GM18505 (cell line): ENCODE results near the gene SRCAP.

ENCODE experiments used
- ATAC-seq: cut with Tn5 transposase; IDR thresholded peaks from one replicate; pipeline ENCODE4 v1.9.1; 2021; ENCODE audit not compliant: unreplicated experiment
- POLR2A ChIP-seq: IDR thresholded peaks from 4 replicates; pipeline ENCODE4 v1.6.1; 2011; ENCODE audit warnings: borderline replicate concordance; ENCODE audit not compliant: insufficient read depth, insufficient read length; ENCODE audit errors: extremely low read depth

SRCAP gene

GRCh38 chr16:30780021-30780420, 81.0 kb downstream of the SRCAP start:
- no peak for ATAC-seq
- TF ChIP-seq POLR2A: no peak

- no peak for TF ChIP-seq POLR2A
- no peak for ATAC-seq
Measured at GRCh38 chr16:30780549-30780948, 81.6 kb downstream of the SRCAP start.

GRCh38 chr16:30782486-30783279, 83.7 kb downstream of the SRCAP start:
- no peak for TF ChIP-seq POLR2A
- ATAC-seq: no peak

- no peak for TF ChIP-seq POLR2A
Measured at GRCh38 chr16:30783280-30784109, 84.5 kb downstream of the SRCAP start.

GRCh38 chr16:30784215-30784614, 85.2 kb downstream of the SRCAP start:
- TF ChIP-seq POLR2A: no peak
- no peak for ATAC-seq

More at GRCh38 chr16:30783280-30784109, 84.5 kb downstream of the SRCAP start:
- no peak for ATAC-seq

GRCh38 chr16:30785126-30786106, 86.4 kb downstream of the SRCAP start:
- ATAC-seq: no peak
- TF ChIP-seq POLR2A: no peak

- no peak for ATAC-seq
Measured at GRCh38 chr16:30786115-30786935, 87.4 kb downstream of the SRCAP start.

GRCh38 chr16:30786936-30787612, 88.1 kb downstream of the SRCAP start, which contains the start of gene ZNF629:
ZNF629 (minus strand) TSS chr16:30787205; CDS start chr16:30784482, 2,723 bp downstream.
- no peak for ATAC-seq
- TF ChIP-seq POLR2A: no peak

More at GRCh38 chr16:30786115-30786935, 87.4 kb downstream of the SRCAP start:
- no peak for TF ChIP-seq POLR2A

- no peak for TF ChIP-seq POLR2A
- no peak for ATAC-seq
Measured at GRCh38 chr16:30787613-30788378, 88.8 kb downstream of the SRCAP start.
